ENCODE measurements around the gene JPH3. TPM values are rescaled to one million over a fixed set of nuclear protein-coding genes. Genes with fewer than 3 reads are reported as not detected.

JPH3 gene
- total RNA-seq, 1 donor from 2014 or later: 0.08 TPM

DNA sequence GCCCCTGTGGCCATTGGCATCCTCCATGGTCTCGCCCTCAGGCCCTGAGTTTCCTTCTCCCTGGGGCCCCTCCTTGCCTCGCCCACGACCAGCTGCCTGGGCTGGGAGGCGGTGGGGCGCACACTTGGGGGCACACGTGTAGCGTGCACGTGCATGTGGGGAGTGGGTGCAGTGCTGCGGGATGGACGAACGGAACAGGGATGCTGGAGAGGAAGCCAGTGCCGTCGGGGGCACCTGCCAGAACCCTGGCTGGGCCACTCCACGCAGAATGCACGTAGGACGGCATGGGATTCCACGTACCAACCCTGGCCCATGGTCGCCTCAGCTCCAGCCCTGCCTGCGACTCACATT, 83.1 kb downstream of the JPH3 start:
- intact Hi-C loops (cut with DNase I): no loop called here
- DNase-seq (no peak), ATAC-seq (ENCODE audit: poor library complexity) (no peak)

DNA sequence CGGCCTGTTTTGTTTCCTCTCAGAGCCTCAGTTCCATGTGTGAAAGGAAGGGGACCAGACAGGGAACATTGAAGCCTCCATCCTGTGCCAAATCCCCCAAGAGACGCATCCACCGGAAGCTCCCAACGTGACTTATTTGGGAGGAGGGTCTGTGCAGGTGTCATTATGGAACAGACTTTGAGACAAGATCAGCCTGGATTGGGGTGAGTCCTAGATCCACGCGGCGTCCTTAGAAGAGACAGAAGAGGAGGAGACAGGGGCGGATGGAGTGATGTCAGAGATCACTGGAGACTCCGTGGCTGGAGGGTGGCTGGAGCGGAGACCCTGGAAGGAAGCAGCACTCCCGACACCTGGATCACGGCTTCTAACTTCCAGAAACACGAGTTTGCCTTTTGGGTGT, 83.5 kb downstream of the JPH3 start:
- no peak for ATAC-seq (ENCODE audit: poor library complexity)
- no peak for DNase-seq
- intact Hi-C loops (cut with DNase I): no loop called here

DNA sequence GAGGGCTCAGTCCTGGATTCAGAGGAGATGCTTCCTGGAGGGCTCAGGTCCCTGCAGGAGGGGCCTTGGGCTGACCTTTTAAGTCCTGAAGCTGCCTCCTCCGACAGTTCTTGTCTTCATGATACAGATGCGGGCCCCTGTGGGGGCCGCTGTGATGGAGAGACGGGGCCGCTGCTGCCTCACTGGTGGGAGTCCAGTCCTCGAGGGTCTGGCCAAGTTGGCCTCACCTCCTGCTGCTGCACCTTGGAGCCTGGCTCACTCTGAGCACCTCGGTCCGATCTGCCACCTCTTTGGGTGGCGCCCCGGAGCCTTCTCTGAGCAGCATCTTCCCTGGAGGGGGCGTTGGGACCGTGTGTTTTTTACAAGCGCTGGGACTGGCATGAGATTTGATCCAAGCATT, 84.4 kb downstream of the JPH3 start:
- intact Hi-C loops (cut with DNase I): no loop called here
- DNase-seq (no peak), ATAC-seq (ENCODE audit: poor library complexity) (no peak)

DNA sequence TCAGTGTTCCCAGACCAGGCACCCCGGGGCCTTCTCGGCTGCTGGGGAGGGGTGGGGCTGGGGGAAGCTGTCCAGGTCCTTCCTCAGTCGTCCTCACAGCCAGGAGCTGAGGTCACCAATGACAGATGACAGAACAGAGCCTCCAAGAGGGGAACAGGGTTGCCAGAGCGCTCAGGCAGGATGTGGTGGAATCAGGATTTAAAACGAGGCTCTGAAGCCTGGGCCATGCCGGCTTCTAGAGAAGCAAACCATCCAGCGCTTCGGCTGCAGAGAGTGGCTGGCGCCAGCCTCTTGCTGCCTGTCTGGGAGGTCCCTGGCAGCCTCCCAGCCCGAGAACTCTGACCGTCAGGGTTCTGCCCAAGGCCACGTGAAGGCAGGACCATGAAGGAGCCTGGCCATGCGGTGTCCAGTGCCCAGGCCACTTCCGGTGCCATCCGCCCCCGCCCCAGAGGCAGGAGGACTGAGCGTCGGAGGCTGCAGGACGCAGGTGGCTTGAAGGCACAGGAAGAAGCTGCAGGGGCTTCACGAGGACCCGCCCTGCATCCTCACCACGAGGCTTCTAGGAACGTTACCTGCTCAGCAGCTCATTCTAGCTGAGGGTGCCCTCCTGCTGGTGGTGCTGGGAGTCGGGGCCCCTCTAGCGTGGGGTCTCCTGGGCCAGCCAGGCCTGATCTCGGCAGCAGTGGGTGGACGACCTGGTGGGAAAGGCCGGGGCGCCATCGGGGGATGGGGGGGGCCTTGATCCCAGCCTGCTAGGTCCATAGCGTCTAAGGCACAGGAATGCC, 85.0 kb downstream of the JPH3 start:
- DNase-seq (no peak), ATAC-seq (ENCODE audit: poor library complexity) (no peak)
- intact Hi-C loops (cut with DNase I): no loop called here

DNA sequence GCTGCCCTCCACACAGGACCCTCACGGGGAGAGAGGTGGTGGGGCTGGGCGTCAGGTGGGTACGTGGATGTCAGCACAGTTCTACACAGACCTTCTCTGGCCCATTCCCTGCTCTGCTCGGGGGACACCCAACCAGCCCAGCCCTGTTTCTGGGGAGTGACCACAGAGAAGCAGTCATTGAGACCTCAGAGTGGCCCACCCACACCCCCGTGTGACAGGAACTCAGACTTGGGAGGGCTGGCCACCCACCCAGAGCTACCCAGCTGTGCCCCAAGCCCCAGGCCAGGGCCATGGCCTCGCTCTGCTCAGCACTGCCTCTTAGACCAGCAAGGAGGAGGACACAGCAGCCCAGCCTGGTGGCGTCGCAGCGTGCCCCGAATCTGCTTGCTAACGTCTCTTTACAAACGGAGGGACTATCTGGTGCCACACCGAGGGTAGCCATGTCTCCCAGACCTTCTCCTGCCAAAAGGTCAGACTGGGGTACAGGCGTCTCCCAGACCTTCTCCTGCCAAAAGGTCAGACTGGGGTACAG, 85.8 kb downstream of the JPH3 start:
- no peak for ATAC-seq (ENCODE audit: poor library complexity)
- intact Hi-C loops (cut with DNase I): no loop called here

DNA sequence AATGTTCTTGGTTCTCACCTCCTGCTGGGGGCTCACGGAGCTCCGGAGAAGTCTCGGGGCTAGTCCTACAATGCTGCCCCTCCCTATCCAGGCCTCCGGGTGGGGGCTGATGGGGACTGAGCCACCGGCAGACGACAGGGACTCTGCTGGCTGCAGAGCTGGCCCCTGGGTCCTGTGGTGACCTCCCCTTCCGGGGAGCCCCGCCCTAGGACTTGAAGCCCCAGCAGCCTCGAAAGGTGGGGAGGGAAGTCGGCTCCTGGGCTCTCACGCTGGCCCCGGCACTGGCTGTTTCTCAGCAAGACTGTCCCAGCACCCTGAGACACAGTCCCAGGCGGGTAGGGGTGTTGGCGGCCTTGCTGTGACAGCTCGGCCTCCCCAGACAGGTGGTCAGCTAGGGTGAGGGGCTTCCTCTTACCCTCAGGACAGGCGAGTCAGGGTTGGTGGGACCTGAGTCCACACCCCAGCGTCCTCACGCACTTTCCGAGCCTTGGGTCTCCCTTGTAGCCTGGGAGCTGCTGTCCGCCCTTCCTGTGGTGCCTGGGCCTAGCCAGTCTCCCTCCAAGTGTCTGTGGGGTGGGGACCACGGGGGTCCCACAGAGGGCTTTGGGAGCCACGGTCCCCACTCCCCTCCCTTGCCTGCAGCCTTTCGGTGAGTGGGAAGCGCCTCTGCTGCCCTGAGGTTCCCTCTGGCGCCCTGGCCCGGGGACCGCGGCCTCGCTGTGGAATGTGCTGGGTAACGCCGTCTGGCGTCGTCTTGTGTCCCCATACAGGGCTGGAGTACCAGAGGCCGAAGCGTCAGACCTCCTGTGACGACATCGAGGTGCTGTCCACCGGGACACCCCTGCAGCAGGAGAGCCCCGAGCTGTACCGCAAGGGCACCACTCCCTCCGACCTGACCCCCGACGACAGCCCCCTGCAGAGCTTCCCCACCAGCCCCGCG, 86.8 kb downstream of the JPH3 start:
- ATAC-seq (ENCODE audit: poor library complexity) (no peak), DNase-seq (no peak)
- intact Hi-C loops (cut with DNase I): no loop called here

More for the DNA sequence above, 85.8 kb downstream of the JPH3 start:
- DNase-seq: no peak

DNA sequence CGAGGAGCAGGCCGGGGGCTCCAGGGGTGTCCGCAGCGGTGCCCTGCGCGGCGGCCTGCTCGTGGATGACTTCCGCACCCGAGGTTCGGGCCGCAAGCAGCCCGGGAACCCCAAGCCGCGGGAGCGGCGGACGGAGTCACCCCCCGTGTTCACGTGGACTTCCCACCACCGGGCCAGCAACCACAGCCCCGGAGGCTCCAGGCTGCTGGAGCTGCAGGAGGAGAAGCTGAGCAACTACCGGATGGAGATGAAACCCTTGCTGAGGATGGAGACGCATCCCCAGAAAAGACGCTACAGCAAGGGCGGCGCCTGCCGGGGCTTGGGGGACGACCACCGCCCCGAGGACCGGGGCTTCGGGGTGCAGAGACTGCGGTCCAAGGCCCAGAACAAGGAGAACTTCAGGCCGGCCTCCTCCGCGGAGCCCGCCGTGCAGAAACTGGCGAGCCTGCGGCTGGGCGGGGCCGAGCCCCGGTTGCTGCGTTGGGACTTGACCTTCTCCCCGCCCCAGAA, 87.7 kb downstream of the JPH3 start:
- DNase-seq (no peak), ATAC-seq (ENCODE audit: poor library complexity) (no peak)
- intact Hi-C loops (cut with DNase I): no loop called here

DNA sequence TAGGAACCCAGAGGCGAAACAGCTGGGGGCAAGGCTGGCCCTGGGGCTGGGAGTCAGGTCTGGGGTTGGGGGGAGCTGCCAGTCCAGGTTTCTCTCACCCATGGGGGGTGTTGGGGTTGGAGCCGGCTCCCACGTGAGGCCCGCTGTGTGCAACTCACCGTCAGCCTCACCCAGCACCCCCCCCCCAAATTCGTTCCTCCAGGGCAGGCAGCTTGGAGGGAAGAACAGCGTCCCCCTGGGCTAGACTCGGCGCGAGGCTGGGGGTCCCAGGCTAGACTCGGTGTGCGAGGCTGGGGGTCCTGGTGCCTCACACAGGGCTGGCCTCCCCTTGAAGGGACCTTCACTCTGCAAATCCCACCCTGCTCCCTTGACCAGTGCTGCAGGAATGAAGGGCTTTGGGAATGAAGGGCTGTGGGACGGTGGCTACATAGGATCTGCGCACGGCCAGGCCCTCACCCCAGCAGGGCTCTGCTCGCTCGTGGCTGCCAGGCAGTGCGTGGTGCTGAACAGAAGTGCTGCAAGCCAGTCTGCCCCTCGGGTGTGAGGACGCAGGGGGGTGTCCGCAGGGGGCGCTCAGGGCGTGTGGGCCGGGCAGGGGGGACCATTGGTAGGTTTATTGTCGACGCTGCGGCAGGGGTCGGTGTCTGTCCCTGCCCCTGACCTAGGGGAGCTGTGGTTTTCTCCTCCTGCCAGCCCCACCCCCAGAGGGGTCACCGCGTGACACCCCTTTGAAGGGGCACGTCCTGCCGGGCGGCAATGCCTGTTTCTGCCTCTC, 88.8 kb downstream of the JPH3 start:
- no peak for DNase-seq
- no peak for ATAC-seq (ENCODE audit: poor library complexity)
- intact Hi-C loops (cut with DNase I): no loop called here

DNA sequence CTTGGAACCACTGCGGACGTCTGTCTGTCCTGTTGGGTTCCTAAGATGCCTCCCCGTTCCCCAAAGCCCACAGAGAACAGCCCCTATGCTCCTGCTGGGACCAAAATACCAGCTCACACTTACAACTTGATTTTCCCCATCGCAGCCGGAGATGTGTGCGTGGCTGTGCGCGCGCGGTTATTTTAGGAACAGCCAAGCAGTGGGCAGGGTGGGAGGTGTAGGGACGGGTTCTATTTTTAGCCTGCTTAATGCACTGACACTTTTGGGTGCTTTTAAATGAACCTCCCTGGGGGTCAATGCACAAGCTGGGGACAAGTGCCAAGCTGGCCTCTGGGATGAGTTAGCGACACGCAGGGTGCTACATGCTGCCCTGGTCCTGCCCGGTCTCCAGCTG, 89.4 kb downstream of the JPH3 start:
- no peak for DNase-seq
- no peak for ATAC-seq (ENCODE audit: poor library complexity)

DNA sequence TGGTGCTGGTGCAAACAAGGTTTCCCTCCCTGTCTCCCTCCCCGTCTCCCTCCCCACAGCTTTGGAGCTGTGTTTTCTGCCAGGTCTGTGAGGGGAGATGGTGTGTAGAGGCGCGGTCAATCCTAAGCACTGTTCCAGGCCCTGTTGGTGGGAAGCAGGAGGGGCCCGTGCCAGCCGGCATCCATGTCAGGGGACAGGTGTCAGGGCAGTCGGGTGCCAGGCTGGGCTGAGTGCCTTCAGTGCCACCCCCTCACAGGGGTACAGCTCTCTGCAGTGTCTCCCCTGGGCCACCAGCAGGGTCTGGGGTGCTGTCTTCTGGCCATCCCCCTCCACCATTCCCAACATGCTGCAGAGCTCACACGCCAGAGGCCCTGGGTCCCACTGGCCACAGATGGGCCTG, 89.9 kb downstream of the JPH3 start:
- intact Hi-C loops (cut with DNase I): no loop called here
- DNase-seq (no peak), ATAC-seq (ENCODE audit: poor library complexity) (no peak)

More for the DNA sequence above, 89.4 kb downstream of the JPH3 start:
- intact Hi-C loops (cut with DNase I): no loop called here

DNA sequence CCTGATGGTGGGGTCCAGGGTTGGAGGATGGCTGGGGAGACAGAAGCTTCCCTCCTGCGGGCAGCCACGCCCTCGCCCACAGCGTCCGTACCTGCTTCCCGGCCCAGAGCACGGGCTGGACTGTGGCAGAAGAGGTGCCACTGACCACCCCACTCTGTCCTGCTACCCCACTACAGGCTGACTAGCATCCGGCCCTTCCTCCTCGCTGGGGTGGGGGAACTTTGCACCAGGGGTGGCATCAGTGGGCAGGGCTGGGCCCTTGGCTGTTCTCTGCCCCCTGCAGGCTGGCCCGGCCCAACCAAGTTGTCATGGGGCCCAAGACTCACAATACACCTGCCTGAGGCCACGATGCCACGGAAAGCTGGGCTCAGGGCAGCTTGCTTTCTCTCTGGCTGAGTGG, 90.4 kb downstream of the JPH3 start:
- ATAC-seq (ENCODE audit: poor library complexity) (no peak), DNase-seq (no peak)
- intact Hi-C loops (cut with DNase I): no loop called here

DNA sequence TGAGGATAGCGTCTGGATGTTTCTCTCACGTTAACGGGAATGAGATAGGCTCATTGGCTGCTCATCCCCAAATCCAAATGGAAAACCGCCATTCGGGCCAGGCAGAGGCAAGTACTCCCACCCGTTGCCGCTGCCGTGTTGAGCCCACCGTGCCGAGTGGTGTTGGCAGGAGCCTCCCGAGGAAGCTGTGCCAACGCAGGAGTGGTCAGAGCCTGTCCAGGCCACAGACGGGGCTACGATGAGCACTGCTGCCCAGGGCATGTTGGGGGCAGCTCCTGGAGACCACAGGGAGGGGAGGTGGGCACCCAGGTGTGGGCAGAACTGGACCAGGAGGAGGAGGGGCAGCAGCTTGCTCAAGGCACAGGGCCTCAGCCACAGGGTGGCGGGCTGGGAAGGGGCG, 91.5 kb downstream of the JPH3 start:
- intact Hi-C loops (cut with DNase I): no loop called here
- ATAC-seq (ENCODE audit: poor library complexity): no peak

DNA sequence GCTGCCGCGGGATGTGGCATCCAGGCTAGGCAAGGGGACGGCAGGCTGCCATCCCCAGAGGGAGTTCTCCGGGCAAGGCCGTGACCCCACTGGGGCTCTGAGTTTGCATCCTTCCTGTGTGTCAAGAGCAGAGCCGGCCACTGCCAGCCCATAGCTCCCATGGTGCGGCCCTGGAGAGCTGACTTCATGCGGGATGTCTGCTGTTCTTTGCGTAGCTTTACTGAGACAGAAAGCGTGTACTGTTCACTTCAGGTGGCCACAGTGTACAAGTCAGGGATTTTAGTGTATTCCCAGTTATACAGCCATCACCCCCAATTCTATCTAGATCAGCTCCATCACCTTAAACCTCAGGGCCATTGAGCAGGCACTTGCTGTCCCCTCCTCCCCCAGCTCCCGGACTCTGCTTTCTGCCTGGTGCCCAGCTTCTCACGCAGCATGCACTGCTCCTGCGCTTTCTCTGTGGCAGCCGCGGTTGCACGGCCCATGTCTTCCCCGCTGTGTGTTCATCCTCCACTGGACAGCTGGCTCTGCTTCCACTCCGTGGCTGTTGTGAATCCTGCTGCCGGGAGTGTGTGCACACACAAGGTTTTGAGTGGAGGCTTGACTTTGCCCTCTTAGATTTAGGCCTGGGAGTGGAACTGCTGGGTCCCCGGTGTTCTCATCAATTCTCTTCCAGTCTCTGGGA, 92.3 kb downstream of the JPH3 start:
- intact Hi-C loops (cut with DNase I): no loop called here
- DNase-seq: no peak
- ATAC-seq (ENCODE audit: poor library complexity): no peak

More for the DNA sequence above, 91.5 kb downstream of the JPH3 start:
- no peak for DNase-seq

DNA sequence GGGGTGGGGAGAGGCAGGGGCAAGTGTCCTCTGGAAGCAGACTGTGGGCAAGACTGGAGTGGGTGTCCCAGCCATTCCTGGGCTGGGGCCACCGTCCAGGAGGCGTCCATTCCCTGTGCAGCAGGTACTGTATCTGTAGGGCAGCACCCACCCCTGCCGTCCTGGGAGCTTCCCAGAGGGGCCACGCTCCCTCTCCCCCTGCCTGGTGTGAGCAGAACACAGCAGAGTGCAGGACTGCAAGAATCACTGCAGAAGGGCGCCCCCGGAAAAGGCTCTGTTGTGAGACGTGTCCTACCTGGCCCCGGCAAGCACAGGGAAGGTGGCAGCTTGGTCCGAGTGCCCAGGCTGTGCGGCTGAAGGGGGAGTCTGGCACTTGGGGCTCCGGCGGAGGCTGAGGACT, 93.2 kb downstream of the JPH3 start:
- intact Hi-C loops (cut with DNase I): no loop called here
- no peak for ATAC-seq (ENCODE audit: poor library complexity)
- no peak for DNase-seq

DNA sequence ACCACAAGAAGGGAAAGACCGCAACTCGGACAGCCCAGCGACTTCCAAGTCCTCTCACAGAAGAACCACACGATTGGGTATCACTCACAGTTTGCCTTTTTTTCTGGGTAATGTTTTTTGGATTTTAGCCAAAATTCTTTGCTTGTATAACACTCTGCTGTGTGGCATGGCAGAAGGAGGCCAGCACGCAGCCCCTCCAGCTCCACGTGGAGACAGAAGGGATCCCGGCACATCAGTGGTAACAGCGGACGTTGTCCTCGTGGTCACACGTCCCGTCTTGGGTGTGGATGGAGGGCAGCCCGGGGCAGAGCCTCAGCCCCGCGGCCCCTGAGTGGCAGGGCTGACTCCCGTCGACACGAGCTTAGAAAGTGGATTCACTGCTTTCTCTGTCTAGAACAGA, 94.4 kb downstream of the JPH3 start:
- ATAC-seq (ENCODE audit: poor library complexity) (no peak), DNase-seq (no peak)
- intact Hi-C loops (cut with DNase I): no loop called here

DNA sequence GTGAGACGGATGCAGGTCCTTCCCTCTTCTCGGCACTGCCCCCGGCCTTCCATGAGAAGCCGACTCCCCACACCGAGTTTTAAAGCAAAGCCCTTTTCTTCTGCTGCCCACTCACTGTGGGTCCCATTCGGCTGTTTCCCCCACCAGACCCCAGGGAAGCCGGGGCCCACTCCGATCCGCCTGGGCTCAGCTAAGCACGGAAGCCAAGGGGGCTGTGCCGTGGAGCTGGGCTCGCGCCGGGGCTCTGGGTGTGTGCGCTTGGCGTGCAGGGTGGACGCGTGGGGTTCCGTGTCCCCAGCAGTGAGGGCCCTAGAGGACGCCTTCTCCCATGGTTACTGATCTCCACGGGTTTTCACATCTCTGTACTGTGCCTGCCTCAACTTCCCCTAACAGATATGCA, 94.9 kb downstream of the JPH3 start:
- intact Hi-C loops (cut with DNase I): no loop called here
- no peak for DNase-seq
- ATAC-seq (ENCODE audit: poor library complexity): no peak

DNA sequence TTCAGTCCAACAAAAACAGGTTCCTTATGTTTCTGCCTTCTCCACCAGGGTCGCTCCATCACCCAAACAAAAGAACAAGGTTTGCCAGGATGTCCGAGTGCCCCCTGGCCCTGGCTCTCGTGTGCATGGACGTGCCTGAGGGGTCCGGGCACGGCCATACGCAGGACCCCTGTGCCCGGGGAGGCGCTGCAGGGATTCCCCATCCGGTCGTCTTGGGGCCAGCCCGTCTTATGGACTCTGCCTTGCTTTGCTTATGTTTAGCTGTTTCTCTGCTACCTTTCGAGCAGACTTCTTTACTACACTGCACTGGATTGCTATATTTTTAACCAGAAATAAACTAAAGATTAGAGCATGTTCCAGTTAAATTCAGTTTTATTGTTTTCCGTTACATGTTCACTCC, 95.5 kb downstream of the JPH3 start:
- DNase-seq (no peak), ATAC-seq (ENCODE audit: poor library complexity) (no peak)
- intact Hi-C loops (cut with DNase I): no loop called here

DNA sequence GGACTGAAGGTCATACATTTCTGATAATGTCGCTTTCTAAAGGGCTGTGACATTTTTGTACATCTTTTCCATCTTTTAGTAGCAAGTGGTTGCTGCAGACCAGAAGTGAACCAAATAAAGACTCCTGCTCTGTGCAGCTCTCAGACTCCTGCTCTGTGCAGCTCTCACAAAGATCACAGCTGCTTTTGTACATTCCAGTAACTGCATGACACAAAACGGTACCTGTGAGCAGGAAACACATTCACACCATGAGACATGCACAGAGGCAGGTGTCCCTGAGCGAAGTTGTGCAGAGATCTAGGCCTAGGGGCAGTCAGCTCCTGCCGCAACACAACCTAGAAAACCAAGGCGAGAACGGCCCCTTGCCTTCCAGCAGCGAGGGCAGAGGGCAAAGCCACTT, 95.9 kb downstream of the JPH3 start:
- intact Hi-C loops (cut with DNase I): no loop called here
- DNase-seq (no peak), ATAC-seq (ENCODE audit: poor library complexity) (no peak)
